Spinal cord (tissue), 10 donors: ENCODE data around the gene CRIM1. TPM values are rescaled to one million over a fixed set of nuclear protein-coding genes. Genes with fewer than 3 reads are reported as not detected.

Source experiments
- DNase-seq, 6 donors: peaks; one replicate each; pipeline versions ENCODE4 v3.0.0 to v3.0.0-alpha.2; 2013 to 2015; ENCODE audit warnings: low spot score in 6 of 6, low read depth in 4 of 6
- H3K27ac ChIP-seq: one replicate; pipeline ENCODE4 v1.5.1; 2013; ENCODE audit warnings: low read depth, low read length, control low read depth
- H3K27me3 ChIP-seq: one replicate; pipeline ENCODE4 v1.6.1; 2013; ENCODE audit warnings: low read length; ENCODE audit not compliant: control insufficient read depth, insufficient read depth
- H3K36me3 ChIP-seq: one replicate; pipeline ENCODE4 v1.6.1; 2013; ENCODE audit warnings: low read length; ENCODE audit not compliant: control insufficient read depth, insufficient read depth
- H3K4me1 ChIP-seq: one replicate; pipeline ENCODE4 v1.6.1; 2013; ENCODE audit warnings: low read length; ENCODE audit not compliant: control insufficient read depth, insufficient read depth
- H3K4me3 ChIP-seq: one replicate; pipeline ENCODE4 v1.5.1; 2013; ENCODE audit warnings: low read depth, low read length, control low read depth
- H3K9me3 ChIP-seq: one replicate; pipeline ENCODE4 v1.6.1; 2013; ENCODE audit warnings: low read length; ENCODE audit not compliant: control insufficient read depth, insufficient read depth
- WGBS: methylation state at CpG from one replicate; pipeline ENCODE4 v1.1.5; 2013; ENCODE audit warnings: missing lambda C conversion rate; ENCODE audit not compliant: insufficient coverage; 5-methylcytosine and 5-hydroxymethylcytosine counted together
- polyA plus RNA-seq, 2 donors: library from polyadenylated mRNA; unstranded; fragments of 120-200 nt; gene quantifications; one replicate each; pipeline ENCODE4 v1.2.1, GENCODE V29; 2013; ENCODE audit not compliant: insufficient read length in 2 of 2
- total RNA-seq, 2 donors: library from RNA; depleted of rRNA in 1 of 2; stranded (reverse); fragments of 120-200 nt in 1 of 2; fragments of >200 nt in 1 of 2; gene quantifications; one replicate each; pipeline versions ENCODE4 v1.2.3 to v1.2.4, GENCODE V29; 2013 to 2014
- donor health status: healthy.

CRIM1 gene
- total and polyA plus RNA-seq, 4 donors: 35.9 to 63.5 (median 49.3) TPM

GRCh38 chr2:36511858-36512603 is 156.5 kb downstream of the CRIM1 start:
- DNase-seq: no peak
- H3K27ac ChIP-seq: no peak overlapping the region
- H3K4me1 ChIP-seq: no peaks in the 10 kb centered on the region
- H3K36me3 ChIP-seq: peaks cover 7% of the 10 kb centered on the region
- no peak overlapping the region for H3K4me3 ChIP-seq
- no peaks in the 10 kb centered on the region for H3K9me3 ChIP-seq
- 94% methylated on average over 3 of the region's 9 CpGs for WGBS
- H3K27me3 ChIP-seq: no peaks in the 10 kb centered on the region

DNA sequence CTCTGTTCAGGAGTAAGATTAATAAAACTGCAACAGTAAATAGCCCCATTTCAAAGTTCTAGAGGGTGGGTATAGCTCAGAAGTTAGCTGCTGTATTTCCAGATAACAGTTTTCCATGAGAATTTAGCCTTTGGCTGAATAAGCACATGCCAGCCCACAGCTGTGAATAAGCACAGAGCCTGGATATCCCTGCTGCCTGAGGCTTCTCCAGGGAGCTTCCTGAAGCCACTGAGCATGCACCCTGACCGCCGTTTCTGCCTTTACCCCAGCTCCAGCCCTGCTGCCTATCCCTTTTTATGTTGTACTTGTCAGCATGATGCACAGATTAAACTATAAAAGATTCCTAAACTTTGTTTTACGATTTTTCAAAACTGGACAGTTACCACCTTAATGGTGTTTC is 157.1 kb downstream of the CRIM1 start:
- no CpG with 5 or more reads among the region's 3 CpGs for WGBS
- Histone ChIP-seq H3K27me3 (no peaks in the 10 kb centered on the region), H3K9me3 (no peaks in the 10 kb centered on the region), H3K4me1 (no peaks in the 10 kb centered on the region), H3K36me3 (peaks cover 11% of the 10 kb centered on the region), H3K4me3 (no peak overlapping the region), H3K27ac (no peak overlapping the region)
- no peak for DNase-seq

DNA sequence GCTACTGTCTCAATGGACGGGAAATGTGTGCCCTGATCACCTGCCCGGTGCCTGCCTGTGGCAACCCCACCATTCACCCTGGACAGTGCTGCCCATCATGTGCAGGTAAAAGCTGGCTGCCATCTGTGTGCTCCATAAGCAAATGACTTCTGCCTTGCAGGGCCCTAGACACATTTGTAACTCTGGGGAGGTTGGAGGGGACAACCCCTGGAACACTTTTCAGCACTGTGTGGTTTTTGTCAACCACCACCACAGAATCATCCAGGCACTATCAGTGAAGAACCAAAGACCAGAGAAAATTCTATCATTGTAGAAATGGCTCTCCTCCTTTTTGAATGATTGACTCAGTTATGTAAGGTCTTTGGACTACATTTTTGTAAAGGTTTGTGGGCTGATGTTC is 158.1 kb downstream of the CRIM1 start:
- DNase-seq: no peak
- Histone ChIP-seq H3K9me3 (no peaks in the 10 kb centered on the region), H3K27me3 (no peaks in the 10 kb centered on the region), H3K27ac (no peak overlapping the region), H3K4me1 (no peaks in the 10 kb centered on the region), H3K4me3 (no peak overlapping the region), H3K36me3 (peaks cover 11% of the 10 kb centered on the region)
- WGBS: 100% methylated on average over 2 of the region's 2 CpGs

- Histone ChIP-seq H3K36me3 (peaks cover 14% of the 10 kb centered on the region), H3K27me3 (no peaks in the 10 kb centered on the region), H3K4me1 (no peaks in the 10 kb centered on the region), H3K27ac (no peak overlapping the region), H3K4me3 (no peak overlapping the region), H3K9me3 (no peaks in the 10 kb centered on the region)
- DNase-seq: no peak
- 95% methylated on average over 4 of the region's 7 CpGs for WGBS
These were observed 160.0 kb downstream of the CRIM1 start for GRCh38 chr2:36515538-36515937.

- Histone ChIP-seq H3K4me3 (no peak overlapping the region), H3K27me3 (no peaks in the 10 kb centered on the region), H3K27ac (no peak overlapping the region), H3K9me3 (no peaks in the 10 kb centered on the region), H3K36me3 (peaks cover 14% of the 10 kb centered on the region), H3K4me1 (no peaks in the 10 kb centered on the region)
- peak in 1 of 6 donors; percentile 17 for DNase-seq
- 88% methylated on average over 5 of the region's 8 CpGs for WGBS
These were observed 160.7 kb downstream of the CRIM1 start for GRCh38 chr2:36516136-36516870.

DNA sequence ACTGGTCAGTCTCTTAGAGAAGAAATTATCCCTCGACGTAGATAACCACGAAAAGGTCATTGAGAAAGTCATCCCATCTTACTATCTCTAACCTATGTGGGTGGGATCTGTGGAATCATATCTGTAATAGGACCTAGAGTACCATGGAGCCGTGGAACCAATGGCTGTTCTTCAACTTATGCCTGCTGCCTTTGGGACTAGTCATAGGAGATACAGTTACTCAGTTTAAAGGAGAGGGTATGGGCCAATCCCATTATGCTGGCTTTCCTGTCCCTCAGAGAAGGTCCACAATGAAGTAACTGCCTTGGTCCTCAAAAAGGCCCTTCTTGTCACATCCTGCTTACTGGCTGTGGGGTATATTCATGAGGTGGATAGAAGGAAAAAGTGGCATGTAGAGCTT is 164.9 kb downstream of the CRIM1 start:
- no peaks in the 10 kb centered on the region for H3K9me3 ChIP-seq
- no CpG with 5 or more reads among the region's 4 CpGs for WGBS
- H3K4me1 ChIP-seq: no peaks in the 10 kb centered on the region
- H3K27ac ChIP-seq: no peak overlapping the region
- no peak overlapping the region for H3K4me3 ChIP-seq
- peaks cover 7% of the 10 kb centered on the region for H3K36me3 ChIP-seq
- DNase-seq: no peak
- no peaks in the 10 kb centered on the region for H3K27me3 ChIP-seq

GRCh38 chr2:36523153-36523552 is 167.6 kb downstream of the CRIM1 start:
- Histone ChIP-seq H3K36me3 (peaks cover 3% of the 10 kb centered on the region), H3K4me3 (no peak overlapping the region), H3K27me3 (no peaks in the 10 kb centered on the region), H3K27ac (no peak overlapping the region), H3K4me1 (no peaks in the 10 kb centered on the region), H3K9me3 (no peaks in the 10 kb centered on the region)
- 83% methylated on average over 3 of the region's 4 CpGs for WGBS
- DNase-seq: no peak

DNA sequence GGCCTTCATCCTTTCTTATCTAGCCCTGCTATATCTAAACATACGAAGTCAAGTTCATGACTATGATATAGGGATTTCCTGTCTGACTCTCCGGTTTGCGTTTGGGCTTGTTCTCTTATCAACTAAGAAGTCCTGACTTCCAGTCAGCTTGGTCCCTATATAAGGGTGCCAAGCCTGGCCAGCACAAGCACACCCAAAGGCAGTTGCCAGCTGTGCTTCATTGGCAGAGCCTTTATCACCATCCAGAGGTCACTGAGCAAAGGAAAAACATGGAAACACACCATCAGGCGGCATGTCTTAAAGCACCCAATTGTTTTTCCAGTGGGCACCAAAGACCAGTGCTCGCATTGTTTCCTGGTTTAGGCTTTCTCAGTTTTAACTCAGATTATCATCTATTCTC is 169.7 kb downstream of the CRIM1 start:
- H3K27ac ChIP-seq: no peak overlapping the region
- H3K4me3 ChIP-seq: no peak overlapping the region
- H3K36me3 ChIP-seq: no peaks in the 10 kb centered on the region
- no peak for DNase-seq
- no peaks in the 10 kb centered on the region for H3K9me3 ChIP-seq
- H3K4me1 ChIP-seq: no peaks in the 10 kb centered on the region
- no peaks in the 10 kb centered on the region for H3K27me3 ChIP-seq
- 91% methylated on average over 4 of the region's 5 CpGs for WGBS

DNA sequence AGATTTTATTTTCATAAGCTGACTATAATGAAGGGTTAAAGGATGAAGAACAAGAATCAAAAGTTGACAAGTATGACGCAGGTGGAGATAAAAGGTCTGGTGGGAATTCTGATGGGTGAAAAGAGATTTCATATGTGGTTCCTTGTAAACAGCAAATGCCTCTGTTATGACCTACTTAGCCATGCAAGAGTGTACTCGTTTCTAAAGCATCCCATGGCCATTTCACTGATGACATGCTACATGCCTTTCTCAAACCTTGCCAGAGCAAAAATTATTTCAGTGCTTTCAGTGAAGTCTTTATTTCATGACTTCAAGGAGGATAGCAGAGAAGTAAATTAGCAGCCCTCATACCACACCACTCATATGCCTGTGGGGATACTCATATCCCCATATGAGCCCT is 170.6 kb downstream of the CRIM1 start:
- DNase-seq: no peak
- Histone ChIP-seq H3K9me3 (no peaks in the 10 kb centered on the region), H3K27ac (no peak overlapping the region), H3K4me3 (no peak overlapping the region), H3K36me3 (no peaks in the 10 kb centered on the region), H3K4me1 (no peaks in the 10 kb centered on the region), H3K27me3 (no peaks in the 10 kb centered on the region)
- 50% methylated on average over 1 of the region's 2 CpGs for WGBS

DNA sequence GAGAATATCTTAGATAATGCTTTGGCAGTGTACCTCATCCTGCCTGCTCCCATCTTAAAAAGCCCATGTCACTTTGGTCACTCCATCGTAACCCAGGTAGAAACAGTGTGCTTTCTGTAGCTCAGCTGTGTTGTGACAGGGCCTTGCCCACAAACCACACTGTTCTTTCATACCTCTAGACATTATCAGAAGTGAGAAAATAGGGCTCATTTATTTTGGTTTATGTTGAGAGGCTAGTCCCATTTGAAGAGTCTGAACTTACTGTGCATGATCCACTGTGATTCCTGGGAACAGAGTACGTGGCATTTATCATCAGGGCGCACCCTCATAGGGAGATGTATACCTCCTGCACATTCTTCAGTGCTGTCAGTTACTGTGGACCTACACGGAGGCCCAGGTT is 172.7 kb downstream of the CRIM1 start:
- Histone ChIP-seq H3K27me3 (no peaks in the 10 kb centered on the region), H3K4me1 (no peaks in the 10 kb centered on the region), H3K4me3 (no peak overlapping the region), H3K36me3 (no peaks in the 10 kb centered on the region), H3K9me3 (no peaks in the 10 kb centered on the region), H3K27ac (no peak overlapping the region)
- no peak for DNase-seq
- WGBS: 70% methylated on average over 2 of the region's 4 CpGs
